Pancreas (tissue), 10 donors: ENCODE measurements around the gene PSME1. TPM values are rescaled to one million over a fixed set of nuclear protein-coding genes. Genes with fewer than 3 reads are reported as not detected.

Source experiments
- ATAC-seq, 4 donors: fragments of 200-7000 bp; cut with Tn5 transposase; one replicate each; pipeline versions ENCODE4 v1.8.0 to v1.9.1; 2020; ENCODE audit warnings: mild to moderate bottlenecking in 4 of 4, moderate library complexity in 4 of 4
- DNase-seq, 6 donors: peaks; one replicate each; pipeline ENCODE4 v3.0.0-alpha.2; 2020
- FAIRE-seq: peaks from 2 replicates; lab custom pipeline; 2012; peaks lifted over from hg19 to GRCh38; lab: Jason Lieb, UNC
- H3K27ac ChIP-seq, 4 donors: fragments of 200-600 bp; sonication (generic); 1 replicate in 3 of 4; 2 replicates in 1 of 4; pipeline versions ENCODE4 v1.5.0 to v1.8.0; 2020
- H3K27me3 ChIP-seq, 4 donors: fragments of 200-600 bp; one replicate each; pipeline ENCODE4 v1.8.0; 2021
- H3K36me3 ChIP-seq, 3 donors: fragments of 200-600 bp; sonication (generic) in 1 of 3; one replicate each; pipeline versions ENCODE4 v1.5.0 to v1.8.0; 2020 to 2021
- H3K4me1 ChIP-seq, 3 donors: fragments of 200-600 bp; one replicate each; pipeline ENCODE4 v1.8.0; 2021
- H3K4me3 ChIP-seq, 4 donors: fragments of 200-600 bp; sonication (generic) in 2 of 4; one replicate each; pipeline versions ENCODE4 v1.5.0 to v1.8.0; 2020 to 2021
- H3K9me3 ChIP-seq, 4 donors: fragments of 200-600 bp; one replicate each; pipeline ENCODE4 v1.8.0; 2021
- WGBS, 2 donors: extraction: QIAGEN DNeasy Blood & Tissue Kit; methylation state at CpG; one replicate each; pipeline ENCODE4 v1.1.7; 2013; 5-methylcytosine and 5-hydroxymethylcytosine counted together
- intact Hi-C, 3 donors: fragments of 100-400 bp; cut with DNase I; formaldehyde crosslinking; loops; one replicate each; pipeline versions ENCODE4 v1.11.1 to v1.14.2; 2022
- polyA plus RNA-seq, 2 donors: library from polyadenylated mRNA; stranded (reverse); fragments of 200-250 nt; gene quantifications; one replicate each; pipeline ENCODE4 v1.2.3, GENCODE V29; 2013
- total RNA-seq, 6 donors: library from RNA; stranded (reverse); fragmentation: NEBNext Ultra II Directional in 4 of 6; extraction: Animal tissue kit (Norgen Biotek cat#: 25700) in 4 of 6; gene quantifications; one replicate each; pipeline versions ENCODE4 v1.2.1 to v1.2.4, GENCODE V29; 2021 to 2023
- TF ChIP-seq, protein P1 (sequence below), 4 donors: fragments of 200-600 bp; sonication (generic) in 3 of 4; IDR thresholded peaks; one replicate each; pipeline versions ENCODE4 v1.5.0 to v1.8.0; 2021; ENCODE audit warnings: antibody characterized with exemption in 4 of 4
- donor health status: healthy with polysubstance abuse.
- donor health status: DM: no; HTN: no; CAD: no; lungs with moderate emphysema.
- donor health status: DM: no; HTN: no; CAD: no.
- donor health status: control.
- donor health status: control.
- donor health status: Bipolar disorder and iron deficiency.
- donor health status: DM: yes; HTN: yes; CAD: no.
- donor health status: DM: no; HTN: no; CAD: no.
- donor health status: DM: no; HTN: no; CAD: no.
- donor health status: DM: yes; HTN: yes; CAD: no.

Gene PSME1
- total and polyA plus RNA-seq, 8 donors, result 46.4 to 132 (median 84.6) TPM

DNA sequence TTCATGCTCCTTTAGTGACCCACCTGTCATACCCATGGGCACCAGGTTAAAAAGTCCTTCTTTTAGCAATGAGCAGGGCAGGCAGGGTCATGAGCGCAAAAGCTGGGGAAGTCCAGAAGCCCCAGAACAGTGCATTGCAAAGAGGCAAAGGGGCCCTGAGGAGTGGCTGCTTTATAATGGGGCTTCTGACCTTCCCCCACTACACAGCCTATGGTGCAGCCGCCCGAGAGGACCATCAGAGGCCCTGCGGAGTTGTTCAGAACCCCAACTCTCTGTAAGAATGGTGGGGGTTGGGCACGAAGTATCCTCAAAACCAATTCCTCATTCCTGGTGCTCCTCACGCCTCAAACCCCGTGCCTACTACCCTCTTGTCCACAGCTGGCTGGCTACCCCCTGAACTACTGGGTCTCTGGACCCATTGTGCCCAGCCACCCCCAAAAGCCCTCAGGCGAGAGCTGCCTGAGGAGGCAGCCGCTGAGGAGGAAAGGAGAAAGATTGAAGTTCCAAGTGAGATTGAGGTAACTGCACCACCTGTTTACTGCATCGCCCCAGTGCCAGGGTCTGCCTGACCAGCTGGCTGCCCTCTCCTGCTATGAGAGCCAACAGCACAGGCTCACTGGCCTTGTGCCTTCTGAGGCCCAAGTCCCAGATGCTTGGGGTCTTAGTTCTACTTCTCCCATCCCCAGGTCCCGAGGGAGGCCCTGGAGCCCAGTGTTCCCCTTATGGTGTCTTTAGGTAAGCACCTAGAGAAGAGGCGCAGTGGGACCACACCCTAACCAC lies 42.6 kb downstream of the PSME1 start:
- ATAC-seq (no peak), DNase-seq (no peak), FAIRE-seq (no peak)
- Histone ChIP-seq H3K9me3 (no peaks in the 10 kb centered on the region), H3K27me3 (no peaks in the 10 kb centered on the region), H3K4me3 (no peak overlapping the region), H3K36me3 (peaks cover 0 to 46% (median 29%) of the 10 kb centered on the region in 3 donors), H3K27ac (no peak overlapping the region), H3K4me1 (no peaks in the 10 kb centered on the region)
- intact Hi-C loops, result no loop called here
- 90 to 91% methylated on average over 12 of the region's 12 CpGs for WGBS, 2 donors
- TF ChIP-seq, protein P1, sequence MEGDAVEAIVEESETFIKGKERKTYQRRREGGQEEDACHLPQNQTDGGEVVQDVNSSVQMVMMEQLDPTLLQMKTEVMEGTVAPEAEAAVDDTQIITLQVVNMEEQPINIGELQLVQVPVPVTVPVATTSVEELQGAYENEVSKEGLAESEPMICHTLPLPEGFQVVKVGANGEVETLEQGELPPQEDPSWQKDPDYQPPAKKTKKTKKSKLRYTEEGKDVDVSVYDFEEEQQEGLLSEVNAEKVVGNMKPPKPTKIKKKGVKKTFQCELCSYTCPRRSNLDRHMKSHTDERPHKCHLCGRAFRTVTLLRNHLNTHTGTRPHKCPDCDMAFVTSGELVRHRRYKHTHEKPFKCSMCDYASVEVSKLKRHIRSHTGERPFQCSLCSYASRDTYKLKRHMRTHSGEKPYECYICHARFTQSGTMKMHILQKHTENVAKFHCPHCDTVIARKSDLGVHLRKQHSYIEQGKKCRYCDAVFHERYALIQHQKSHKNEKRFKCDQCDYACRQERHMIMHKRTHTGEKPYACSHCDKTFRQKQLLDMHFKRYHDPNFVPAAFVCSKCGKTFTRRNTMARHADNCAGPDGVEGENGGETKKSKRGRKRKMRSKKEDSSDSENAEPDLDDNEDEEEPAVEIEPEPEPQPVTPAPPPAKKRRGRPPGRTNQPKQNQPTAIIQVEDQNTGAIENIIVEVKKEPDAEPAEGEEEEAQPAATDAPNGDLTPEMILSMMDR (IDR thresholded peaks at IDR 0.05), result no peak

DNA sequence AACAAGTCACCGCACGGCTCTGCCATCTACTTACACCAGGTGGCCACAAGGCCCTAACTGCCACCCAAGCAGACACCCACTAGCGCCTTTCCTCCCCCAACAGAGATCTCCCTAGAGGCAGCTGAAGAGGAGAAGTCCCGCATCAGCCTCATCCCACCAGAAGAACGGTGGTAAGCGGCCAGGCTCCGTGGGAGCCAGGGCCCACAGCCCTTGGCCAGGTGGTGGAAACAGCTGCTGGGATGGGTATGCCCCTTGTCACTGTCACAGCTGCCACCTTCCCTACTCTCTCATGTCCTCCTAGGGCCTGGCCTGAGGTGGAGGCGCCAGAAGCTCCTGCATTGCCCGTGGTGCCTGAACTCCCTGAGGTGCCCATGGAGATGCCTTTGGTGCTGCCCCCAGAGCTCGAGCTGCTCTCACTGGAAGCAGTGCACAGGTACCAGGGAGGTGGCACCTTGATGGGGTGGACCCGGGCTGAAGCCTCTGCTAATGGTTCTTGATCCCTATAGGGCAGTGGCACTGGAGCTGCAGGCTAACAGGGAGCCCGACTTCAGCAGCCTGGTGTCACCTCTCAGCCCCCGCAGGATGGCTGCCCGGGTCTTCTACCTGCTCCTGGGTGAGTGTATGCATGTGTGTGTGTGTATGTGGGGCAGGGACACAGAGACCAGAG lies 43.4 kb downstream of the PSME1 start:
- ATAC-seq (peak in 3 of 4 donors; percentile 5 to 19 (median 11)), FAIRE-seq (no peak), DNase-seq (peak in 1 of 6 donors; percentile 50)
- no peak overlapping the region for H3K4me3 ChIP-seq
- peaks cover under 1 to 53% (median 37%) of the 10 kb centered on the region in 3 donors for H3K36me3 ChIP-seq
- no peaks in the 10 kb centered on the region for H3K4me1 ChIP-seq
- peak overlapping the region in 1 of 4 donors; percentile 50 for H3K27ac ChIP-seq
- H3K27me3 ChIP-seq, result no peaks in the 10 kb centered on the region
- TF ChIP-seq, protein P1 (IDR thresholded peaks at IDR 0.05), result no peak
- 85 to 89% methylated on average over 14 of the region's 14 CpGs for WGBS, 2 donors
- intact Hi-C loops, result no loop called here
- no peaks in the 10 kb centered on the region for H3K9me3 ChIP-seq

DNA sequence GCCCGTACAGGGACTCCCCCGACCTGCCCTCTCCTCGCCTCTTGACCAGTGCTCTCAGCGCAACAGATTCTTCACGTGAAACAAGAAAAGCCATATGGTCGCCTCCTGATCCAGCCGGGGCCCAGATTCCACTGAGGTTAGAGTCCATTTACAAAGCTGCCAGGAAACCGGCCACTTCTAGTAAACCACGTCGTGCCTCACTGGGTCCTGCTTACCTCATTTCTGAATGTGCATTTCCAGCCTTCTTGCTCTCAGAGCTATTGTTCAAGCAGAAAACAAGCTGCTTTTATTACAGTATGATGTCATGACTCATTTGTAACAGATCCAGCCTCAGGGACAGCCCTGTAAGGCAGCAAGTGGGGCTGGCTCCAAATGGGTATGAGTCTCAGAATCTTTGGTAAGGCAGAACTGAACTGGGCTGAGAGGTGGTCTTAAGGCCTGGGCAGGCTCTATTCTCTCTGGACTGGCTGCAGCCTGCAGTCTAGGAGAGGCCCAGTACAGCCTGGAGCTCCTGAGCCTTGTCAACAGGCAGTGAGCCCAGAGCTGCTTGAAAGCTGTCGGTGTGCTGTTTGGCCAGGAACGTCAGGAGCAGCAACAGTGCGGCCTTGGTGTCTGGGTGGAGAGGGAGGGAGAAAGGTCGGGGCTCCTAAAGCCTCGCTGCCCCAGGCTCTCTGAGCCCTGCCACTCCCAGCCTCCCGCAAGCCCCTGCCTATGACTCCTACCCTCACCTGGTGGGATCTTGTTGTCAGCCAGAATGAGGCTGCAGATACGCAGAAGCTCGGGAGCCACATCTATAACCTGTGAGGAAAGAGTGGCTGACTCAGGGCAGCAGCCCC lies 44.2 kb downstream of the PSME1 start:
- DNase-seq (peak in 1 of 6 donors; percentile 49), ATAC-seq (peak in 3 of 4 donors; percentile 34 to 69 (median 51)), FAIRE-seq (no peak)
- Histone ChIP-seq H3K4me3 (no peak overlapping the region), H3K4me1 (no peaks in the 10 kb centered on the region), H3K9me3 (no peaks in the 10 kb centered on the region), H3K27me3 (no peaks in the 10 kb centered on the region), H3K36me3 (peaks cover 3 to 57% (median 43%) of the 10 kb centered on the region in 3 donors), H3K27ac (peak overlapping the region in 1 of 4 donors; percentile 63)
- TF ChIP-seq, protein P1 (IDR thresholded peaks at IDR 0.05), result no peak
- WGBS, 2 donors, result 76 to 77% methylated on average over 18 of the region's 18 CpGs
- intact Hi-C loops, result no loop called here

DNA sequence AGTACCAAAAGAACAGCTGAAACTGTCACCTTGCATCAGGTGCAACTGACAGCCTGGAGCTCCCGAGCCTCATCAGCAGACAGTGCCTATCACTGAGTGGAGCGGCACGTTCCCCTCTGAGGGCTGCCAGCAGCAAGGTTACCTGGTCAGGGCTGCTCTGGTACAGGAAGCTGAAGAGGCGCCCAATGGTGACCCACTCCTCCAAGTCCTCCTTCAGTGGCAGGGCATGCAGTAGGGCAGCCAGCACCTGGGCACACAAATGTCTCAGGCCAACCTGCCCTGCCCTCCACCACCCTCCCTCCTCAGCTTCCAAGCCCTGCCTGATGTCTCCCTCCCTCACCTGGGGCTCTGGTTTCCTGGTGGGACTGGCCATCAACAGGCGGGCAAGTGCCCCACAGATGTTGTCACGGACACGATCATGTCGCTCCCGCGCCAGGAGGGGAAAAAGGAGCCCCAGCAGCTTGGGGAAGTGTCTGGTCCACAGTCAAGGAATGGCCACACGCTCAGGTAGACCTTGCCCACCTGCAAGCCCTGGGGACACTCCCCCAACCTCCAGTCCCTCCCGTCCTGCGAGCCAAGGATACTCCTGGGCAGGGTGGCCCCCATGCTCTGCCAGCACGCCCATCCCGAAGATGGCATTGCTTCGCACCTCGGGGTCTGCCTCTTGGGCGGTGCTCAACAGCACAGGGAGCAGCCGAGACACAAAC lies 45.5 kb downstream of the PSME1 start:
- H3K4me1 ChIP-seq, result no peaks in the 10 kb centered on the region
- no peaks in the 10 kb centered on the region for H3K27me3 ChIP-seq
- FAIRE-seq (no peak), DNase-seq (peak in 1 of 6 donors; percentile 56), ATAC-seq (no peak)
- 86 to 87% methylated on average over 19 of the region's 19 CpGs for WGBS, 2 donors
- no peaks in the 10 kb centered on the region for H3K9me3 ChIP-seq
- H3K27ac ChIP-seq, result no peak overlapping the region
- intact Hi-C loops, result no loop called here
- TF ChIP-seq, protein P1 (IDR thresholded peaks at IDR 0.05), result no peak
- H3K4me3 ChIP-seq, result no peak overlapping the region
- peaks cover 3 to 65% (median 50%) of the 10 kb centered on the region in 3 donors for H3K36me3 ChIP-seq
